GM19023 (cell line): ENCODE data around the gene ACAD11.

Experiments used
- ATAC-seq: cut with Tn5 transposase; IDR thresholded peaks from one replicate; pipeline ENCODE4 v1.9.1; 2021; ENCODE audit warnings: mild to moderate bottlenecking, moderate library complexity; ENCODE audit not compliant: unreplicated experiment

The ACAD11 gene, protein sequence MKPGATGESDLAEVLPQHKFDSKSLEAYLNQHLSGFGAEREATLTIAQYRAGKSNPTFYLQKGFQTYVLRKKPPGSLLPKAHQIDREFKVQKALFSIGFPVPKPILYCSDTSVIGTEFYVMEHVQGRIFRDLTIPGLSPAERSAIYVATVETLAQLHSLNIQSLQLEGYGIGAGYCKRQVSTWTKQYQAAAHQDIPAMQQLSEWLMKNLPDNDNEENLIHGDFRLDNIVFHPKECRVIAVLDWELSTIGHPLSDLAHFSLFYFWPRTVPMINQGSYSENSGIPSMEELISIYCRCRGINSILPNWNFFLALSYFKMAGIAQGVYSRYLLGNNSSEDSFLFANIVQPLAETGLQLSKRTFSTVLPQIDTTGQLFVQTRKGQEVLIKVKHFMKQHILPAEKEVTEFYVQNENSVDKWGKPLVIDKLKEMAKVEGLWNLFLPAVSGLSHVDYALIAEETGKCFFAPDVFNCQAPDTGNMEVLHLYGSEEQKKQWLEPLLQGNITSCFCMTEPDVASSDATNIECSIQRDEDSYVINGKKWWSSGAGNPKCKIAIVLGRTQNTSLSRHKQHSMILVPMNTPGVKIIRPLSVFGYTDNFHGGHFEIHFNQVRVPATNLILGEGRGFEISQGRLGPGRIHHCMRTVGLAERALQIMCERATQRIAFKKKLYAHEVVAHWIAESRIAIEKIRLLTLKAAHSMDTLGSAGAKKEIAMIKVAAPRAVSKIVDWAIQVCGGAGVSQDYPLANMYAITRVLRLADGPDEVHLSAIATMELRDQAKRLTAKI

DNA sequence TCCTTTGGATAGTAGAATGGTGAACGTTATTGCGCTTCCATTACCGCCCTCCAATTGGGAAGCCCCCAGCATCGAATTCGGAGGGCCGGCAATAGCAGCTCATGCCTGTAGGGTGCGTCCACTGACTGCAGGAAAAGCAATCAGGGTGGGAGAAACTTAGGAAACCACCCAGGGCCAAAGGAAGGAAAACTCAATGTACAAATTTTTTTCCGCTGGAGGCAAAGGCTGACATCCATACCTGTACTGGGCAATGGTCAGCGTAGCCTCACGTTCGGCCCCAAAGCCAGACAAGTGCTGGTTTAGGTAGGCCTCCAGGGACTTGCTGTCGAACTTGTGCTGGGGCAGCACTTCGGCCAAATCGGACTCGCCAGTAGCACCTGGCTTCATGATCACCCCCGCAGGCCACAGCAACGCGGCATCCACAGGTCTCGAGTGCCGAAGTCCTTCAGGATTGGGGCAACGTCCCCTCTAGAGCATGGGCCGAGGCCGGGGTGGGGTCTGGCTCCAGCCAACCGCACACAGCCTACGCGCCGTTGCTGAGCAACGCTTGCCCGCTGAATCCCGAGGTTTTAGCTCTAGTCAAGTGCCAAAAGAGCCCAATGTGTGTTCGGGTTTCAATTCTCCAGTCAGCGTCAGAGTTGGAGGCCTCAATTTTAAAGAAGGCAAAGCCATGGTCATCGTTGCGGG is at the start of gene ACAD11:
TSS of gene ACAD11 (minus strand) at position 445 of the 687 bp plus-strand sequence. CDS start at position 387, 58 bp downstream.
- ATAC-seq = peak; percentile 57

DNA sequence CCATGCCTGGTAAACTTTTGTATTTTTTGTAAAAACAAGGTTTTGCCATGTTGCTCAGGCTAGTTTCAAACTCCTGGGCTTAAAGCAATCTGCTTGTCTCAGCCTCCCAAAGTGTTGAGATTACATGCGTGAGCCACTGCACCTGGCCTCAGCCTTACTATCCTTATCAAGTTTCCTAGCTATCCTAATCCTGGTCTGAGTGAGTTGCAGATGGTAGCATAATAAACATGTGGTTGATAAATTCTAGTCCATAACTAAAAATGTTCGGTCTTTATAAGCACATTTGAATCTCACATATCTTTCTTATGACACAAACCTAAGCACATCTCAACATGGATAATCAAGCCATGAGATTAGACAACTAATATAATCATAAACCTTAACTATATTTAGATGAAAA is 44.1 kb upstream of the ACAD11 start:
- ATAC-seq = no peak

DNA sequence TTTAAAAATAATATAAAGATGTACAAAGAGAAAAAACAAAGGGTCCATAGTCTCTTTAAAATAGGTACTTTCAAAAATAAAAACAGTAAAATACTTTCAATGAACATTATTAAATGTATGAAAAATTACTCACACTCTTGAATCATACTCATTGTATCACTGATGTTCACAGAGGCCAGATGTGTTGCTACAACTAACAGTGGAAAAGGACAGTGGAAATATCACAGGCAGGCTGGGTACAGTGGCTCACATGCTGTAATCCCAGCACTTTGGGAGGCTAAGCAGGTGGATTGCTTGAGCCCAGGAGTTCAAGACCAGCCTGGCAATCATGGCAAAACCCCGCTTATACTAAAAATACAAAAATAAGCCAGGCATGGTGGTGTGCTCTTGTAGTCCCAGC is 35.8 kb upstream of the ACAD11 start:
- no peak for ATAC-seq

DNA sequence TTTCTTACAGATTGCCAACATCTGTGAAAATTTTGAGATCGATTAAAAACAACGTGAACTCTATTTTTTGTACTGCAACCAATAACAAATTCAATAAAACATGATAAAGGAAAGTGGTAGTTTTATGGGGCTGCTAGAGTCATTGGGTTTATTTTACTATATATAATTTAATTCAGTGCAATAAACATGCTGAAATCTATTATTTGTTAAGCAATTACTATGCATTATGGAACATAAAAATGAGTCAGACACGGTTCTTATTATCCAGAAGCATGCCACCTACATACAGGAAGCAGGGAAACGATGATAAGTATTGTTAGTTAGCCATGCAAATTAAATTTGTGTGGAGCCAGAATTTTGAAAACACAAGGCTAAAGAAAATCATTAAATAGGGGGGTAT is 35.4 kb upstream of the ACAD11 start:
- no peak for ATAC-seq

DNA sequence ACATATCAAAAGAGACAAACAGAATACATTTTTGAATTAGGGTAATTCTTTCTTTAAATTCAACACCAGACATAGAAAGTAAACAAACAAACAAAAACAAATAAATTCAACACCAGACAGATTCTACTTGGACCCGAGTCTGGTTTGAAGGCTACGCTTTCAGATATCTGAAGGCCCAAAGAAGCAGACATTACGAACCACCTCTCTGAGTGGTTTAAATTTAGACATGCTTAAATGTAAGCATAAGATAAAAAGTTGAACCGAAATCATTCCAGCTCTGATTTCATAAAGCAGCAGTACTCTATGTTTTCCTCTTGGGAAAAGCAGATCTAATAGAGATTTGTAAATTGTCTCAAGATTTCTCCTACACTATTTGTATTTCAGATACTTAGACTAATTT is 30.4 kb upstream of the ACAD11 start:
- no peak for ATAC-seq

DNA sequence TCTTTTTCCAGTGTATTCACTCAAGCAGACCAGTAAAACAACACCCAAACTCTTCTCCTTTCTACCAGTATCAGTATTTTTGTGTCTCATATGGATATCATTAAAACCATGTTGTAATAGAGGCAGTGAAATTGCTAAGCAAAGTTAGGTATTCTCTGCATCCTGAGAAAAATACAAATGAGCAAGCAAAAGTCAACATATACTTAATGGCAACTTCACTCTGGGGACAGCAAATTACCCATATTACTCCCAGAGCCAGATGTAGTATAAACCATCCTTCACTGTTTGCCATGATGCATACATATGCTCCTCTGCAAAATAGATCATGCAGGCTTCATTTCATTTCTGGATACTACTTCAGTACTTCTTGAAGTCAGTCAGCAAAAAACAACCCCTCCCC is 22.6 kb upstream of the ACAD11 start:
- no peak for ATAC-seq

DNA sequence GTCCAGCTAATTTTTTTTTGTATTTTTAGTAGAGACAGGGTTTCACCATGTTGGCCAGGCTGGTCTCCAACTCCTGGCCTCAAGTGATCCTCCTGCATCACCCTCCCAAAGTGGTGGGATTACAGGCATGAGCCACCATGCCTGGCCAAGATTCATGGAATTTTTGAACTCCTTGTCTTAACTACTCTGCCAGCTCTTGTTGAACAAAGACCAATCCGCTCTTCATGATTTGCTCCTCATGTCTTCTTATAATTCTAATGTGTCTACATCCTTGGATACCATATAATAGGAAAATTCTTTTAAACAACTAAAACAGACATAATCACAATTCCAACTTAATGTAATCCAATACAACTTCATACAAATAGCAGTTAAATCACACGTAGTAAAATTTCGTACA is 21.8 kb upstream of the ACAD11 start:
- no peak for ATAC-seq

DNA sequence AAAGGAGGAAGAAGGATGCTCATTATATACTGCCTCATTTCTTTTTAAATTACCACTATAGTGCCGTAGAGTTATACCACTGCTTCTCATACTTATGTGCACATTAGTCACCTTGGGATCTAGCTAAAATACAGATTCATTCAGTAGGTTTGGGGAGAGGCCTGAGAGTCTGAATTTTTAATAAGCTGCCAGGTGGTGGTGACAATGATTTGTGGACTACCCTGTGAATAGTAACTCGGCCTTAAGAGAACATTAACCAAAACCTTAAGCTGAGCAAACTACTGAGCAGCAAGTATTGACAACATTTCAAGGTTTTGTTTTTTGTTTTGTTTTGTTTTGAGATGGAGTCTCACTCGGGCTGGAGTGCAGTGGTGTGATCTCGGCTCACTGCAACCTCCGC is 20.3 kb upstream of the ACAD11 start:
- ATAC-seq = no peak

DNA sequence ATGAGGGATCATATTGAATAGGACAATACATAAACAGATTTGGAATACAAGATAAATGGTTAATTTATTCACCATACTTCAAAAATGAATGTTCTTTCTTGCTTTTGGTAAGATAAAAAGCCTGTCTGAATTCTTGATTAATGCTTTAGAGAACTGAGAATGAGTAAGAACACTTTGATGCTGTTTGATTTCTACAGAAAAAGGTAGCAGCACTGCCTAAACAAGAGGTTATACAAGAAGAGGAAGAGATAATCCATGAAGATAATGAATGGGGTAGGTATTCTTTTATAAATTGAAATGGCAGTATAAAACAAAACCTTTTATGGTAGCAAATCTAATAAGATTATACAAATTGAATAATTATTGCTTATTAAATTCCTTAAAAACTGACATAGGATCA is 15.8 kb upstream of the ACAD11 start:
- no peak for ATAC-seq

DNA sequence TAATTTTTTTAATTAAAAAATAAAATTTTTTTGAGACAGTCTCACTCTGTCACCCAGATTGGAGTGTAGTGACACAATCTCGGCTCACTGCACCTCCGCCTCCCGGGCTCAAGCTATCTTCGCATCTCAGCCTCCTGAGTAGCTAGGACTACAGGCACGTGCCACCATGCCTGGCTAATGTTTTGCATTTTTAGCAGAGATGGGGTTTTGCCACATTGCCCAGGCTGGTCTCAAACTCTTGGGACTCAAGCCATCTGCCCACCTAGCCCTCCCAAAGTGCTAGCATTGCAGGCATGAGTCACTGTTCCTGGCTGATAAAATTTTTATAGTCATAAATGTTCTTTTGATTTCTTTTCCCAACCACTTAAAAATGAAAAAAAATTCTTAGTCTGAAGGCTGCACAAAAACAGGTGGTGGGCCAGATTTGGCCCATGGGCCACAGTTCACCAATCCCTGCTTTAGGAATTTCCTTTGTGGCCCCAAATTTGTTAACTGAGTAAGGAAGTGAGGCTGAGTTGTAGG is 9.7 kb upstream of the ACAD11 start:
- no peak for ATAC-seq

DNA sequence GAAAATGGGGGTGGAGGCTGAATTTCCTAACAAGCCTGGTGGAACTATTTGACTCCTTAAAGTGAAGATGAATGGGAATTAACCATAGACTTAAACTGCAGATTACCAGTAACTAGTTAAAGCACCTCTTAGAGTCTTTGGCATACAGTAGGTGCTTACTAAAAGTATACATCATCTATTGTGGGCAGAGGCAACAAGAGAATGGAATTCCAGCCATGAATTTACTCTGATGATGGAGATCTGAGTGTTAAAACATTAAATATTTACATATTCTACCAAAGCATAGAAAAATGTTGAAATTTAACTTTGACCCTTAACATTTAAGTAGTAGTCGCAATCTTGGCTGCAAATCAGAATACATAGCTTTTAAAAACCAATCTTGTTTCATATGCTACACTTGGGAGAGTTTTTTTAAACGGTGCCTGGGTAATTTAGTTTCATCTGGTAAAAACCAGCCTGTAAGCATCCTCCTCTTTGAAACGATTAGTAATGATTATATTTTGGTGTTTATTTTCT is 5.7 kb upstream of the ACAD11 start:
- ATAC-seq = no peak

DNA sequence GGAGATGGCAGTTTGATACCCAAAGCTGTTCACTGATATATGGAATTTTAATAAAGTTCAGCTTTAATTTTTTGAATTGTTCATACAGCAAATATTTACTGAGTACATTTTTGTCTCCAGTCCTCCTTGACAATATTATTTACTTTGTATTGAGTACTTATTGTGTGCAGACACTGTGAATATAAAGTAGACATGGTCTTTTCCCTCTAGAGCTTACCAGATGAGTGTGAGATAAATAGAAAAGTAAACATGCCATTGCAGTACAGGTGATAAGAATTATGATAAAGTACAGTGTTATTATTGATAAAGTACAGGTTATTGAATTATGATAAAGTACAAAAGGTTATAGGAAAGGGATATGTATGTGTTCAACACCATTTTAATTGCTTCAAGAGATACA is 2.6 kb upstream of the ACAD11 start:
- ATAC-seq = no peak

DNA sequence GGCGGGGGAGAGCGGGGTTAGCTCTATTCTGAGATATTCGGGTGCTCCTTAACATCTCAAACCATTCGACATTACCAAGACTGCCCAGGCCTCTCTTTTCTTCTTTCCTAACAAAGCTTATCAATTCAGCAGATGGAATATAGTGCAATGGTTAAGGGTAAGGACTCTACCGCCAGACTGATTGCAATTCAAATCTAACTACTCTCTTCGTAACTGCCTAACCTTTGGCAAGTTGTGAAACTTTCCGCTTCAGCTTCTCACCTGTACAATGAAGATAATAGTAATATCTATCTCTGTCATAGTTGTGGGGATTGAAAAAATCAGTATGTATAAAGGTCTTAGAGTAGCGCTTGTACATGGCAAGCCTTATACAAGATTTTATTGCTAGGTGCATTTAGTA is 1.5 kb upstream of the ACAD11 start:
- no peak for ATAC-seq

DNA sequence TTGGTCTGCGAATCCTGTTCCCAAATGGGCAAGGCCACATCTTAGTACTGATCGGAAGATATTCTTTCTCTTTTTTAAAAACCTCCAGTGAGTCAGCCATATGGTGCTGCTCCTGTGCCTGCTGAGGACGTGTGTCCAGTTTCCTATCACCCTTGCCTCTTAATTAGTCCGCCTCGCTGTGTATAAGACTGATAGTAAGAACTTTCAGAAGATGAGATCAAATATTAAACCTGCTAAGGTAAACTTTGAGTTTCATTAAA is 1.1 kb upstream of the ACAD11 start:
- no peak for ATAC-seq

DNA sequence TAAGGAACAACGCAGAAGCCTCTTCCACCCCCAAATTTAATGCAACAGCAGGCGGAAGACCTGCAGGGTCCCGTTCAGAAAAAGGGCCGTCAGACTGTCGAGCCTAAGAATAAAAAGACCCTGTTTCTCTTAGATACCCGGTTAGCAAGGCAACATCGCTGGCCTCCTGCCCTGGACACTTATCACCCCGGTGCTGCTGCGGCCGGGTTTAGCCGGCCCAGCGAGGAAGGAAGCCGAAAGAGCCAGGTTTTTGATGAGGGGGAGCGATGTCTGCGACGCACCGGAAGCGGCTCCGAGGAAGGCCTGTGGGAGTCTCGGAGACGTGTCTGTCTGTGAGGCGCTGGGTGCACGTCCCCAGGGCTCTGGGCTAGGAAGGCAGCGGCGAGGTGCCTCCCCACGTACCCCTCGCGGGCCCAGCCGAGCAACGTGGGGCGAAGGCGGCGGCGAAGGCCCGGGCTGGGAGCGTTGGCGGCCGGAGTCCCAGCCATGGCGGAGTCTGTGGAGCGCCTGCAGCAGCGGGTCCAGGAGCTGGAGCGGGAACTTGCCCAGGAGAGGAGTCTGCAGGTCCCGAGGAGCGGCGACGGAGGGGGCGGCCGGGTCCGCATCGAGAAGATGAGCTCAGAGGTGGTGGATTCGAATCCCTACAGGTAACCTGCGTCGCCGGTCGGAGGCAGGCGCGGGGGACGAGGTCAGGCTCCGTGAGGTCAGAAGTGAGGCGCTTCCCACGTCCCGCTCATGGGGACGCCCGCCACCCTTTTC is 622 bp upstream of the ACAD11 start, which contains the start of gene UBA5:
TSS of gene UBA5 (plus strand) at position 278 of the 759 bp plus-strand sequence. CDS start at position 487, 209 bp downstream.
- peak; percentile 76 for ATAC-seq

DNA sequence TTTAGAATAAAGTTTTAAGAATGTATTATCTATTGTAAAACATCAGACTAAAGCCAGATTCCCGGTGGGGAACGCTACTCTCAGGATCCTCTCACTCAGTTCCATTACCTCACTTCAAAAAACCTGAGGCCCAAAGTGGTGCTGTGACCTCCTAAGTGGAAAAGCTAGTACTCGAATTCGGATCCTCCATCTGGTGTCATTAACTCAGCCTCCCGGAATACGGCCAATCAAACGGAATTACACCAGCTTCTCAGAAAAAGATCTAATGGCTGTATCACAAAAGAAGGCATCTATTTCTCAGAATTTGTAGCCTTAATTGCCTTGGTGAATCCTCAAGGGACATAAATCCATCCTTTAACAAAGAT is 627 bp downstream of the ACAD11 start:
- ATAC-seq = no peak

DNA sequence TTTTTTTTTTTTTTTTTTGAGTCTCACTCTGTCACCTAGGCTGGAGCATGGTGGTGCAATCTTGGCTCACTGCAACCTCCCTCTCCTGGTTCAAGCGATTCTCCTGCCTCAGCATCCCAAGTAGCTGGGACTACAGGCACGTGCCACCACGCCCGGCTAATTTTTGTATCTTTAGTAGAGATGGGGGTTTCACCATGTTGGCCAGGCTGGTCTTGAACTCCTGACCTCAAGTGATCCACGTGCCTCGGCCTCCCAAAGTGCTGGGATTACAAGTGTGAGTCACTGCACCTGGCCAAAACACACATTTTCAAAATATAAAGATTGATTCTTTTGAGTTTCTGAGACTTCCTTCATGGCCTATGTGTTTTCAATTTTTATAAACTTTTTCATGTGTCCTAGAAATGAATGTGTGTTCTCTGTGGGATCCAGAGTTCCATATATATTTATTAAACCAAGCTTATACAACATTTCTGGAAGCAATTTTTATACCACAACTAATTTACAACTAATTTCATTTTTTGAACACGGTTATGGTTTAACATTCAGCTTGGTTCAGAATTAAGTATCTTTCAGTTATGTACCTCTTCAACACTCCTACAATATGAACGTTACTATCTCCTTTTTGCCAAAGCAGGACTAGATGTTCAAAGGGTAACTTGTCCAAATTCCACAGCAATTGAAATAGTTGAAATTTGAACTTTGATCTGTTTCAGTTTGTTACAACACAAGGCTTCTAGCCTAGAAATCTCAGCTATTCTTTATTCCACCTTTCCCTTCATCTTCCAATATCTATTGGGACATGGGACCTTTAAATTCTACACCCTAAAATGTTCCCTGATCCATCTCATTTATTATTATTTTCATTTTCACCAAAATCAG is 1.5 kb downstream of the ACAD11 start:
- ATAC-seq = no peak

DNA sequence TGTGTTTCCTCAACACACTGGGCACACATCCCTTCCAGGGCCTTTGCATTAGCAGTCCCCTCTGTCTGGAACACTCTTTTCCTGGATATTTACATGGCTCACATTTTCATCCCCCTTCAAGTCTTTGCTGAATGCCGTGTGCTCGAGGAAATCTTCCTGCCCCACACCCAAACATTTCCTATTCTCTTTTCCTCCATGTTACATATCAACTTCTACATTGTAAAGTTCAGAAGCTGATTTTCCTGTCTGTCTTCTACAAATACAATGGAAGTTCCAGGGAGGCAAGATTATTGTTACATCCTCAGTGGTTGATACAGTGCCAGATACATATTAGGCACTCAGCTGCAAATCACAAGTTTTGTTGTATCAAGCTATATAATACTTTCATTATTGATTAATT is 4.1 kb downstream of the ACAD11 start:
- ATAC-seq = no peak

DNA sequence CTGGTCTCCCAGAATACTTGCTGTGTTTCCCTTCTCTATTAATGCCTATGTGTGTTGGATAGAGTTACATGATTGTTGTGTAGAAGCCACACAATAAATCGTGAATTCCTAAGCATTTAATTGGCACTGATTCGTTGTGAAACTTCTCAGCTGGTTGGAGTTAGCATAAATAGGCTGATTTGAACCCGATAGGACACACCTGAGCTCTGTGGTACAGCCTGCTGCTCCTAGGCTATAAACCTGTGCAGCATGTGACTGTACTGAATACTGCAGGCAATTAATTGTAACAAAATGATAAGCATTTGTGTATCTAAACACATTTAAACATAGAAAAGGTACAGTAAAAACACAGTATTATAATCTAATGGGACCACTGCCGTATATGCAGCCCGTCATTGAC is 4.9 kb downstream of the ACAD11 start:
- no peak for ATAC-seq

DNA sequence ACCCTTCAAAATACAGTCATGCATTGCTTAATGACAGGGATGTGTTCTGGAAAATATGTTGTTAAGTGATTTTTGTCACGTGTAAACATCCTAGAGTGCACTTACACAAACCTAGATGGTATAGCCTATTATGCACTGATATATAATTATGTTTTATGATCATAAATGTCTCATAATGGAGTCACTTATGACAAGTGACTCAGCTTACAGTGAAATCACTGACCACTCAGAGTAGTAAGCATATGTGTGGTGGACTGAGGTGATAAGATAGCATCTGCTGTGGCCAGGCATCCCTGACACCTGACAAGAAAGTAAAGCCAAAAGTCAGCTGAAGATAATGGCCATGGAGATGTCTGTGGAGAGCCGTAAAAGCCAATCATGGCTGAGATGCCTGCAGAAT is 5.4 kb downstream of the ACAD11 start:
- no peak for ATAC-seq
